Sigmoid colon (tissue), 7 donors: ENCODE measurements around the gene MYO1G. TPM values are rescaled to one million over a fixed set of nuclear protein-coding genes. Genes with fewer than 3 reads are reported as not detected.

ENCODE experiments used
- DNase-seq: peaks from one replicate; pipeline ENCODE4 v3.0.0-alpha.2; 2019
- H3K27ac ChIP-seq, 4 donors: fragments of 200-600 bp; sonication (generic); one replicate each; pipeline ENCODE4 v1.5.1; 2016 to 2019; ENCODE audit warnings: mild to moderate bottlenecking in 1 of 4
- H3K27me3 ChIP-seq, 3 donors: fragments of 200-600 bp; sonication (generic); one replicate each; pipeline ENCODE4 v1.5.1; 2019; ENCODE audit warnings: mild to moderate bottlenecking in 1 of 3
- H3K36me3 ChIP-seq, 4 donors: fragments of 200-600 bp; sonication (generic); one replicate each; pipeline ENCODE4 v1.5.1; 2016 to 2019
- H3K4me1 ChIP-seq, 4 donors: fragments of 200-600 bp; sonication (generic); one replicate each; pipeline ENCODE4 v1.5.1; 2017 to 2019
- H3K4me3 ChIP-seq, 4 donors: fragments of 200-600 bp; sonication (generic); one replicate each; pipeline ENCODE4 v1.5.1; 2017 to 2019; ENCODE audit warnings: mild to moderate bottlenecking in 2 of 4, moderate library complexity in 1 of 4
- H3K9me3 ChIP-seq, 4 donors: fragments of 200-600 bp in 3 of 4; sonication (generic) in 3 of 4; one replicate each; pipeline versions ENCODE4 v1.5.1 to v1.6.1; 2013 to 2019
- EP300 ChIP-seq, 4 donors: sonication (generic); formaldehyde crosslinking; IDR thresholded peaks; one replicate each; pipeline ENCODE4 v1.6.1; 2017; ENCODE audit warnings: antibody characterized with exemption in 4 of 4
- POLR2A ChIP-seq, 2 donors: fragments of 450-650 bp; IDR thresholded peaks; one replicate each; pipeline ENCODE4 v1.6.1; 2016; ENCODE audit warnings: antibody characterized with exemption in 2 of 2, mild to moderate bottlenecking in 2 of 2, moderate library complexity in 2 of 2
- POLR2AphosphoS5 ChIP-seq, 4 donors: sonication (generic); formaldehyde crosslinking; IDR thresholded peaks; one replicate each; pipeline ENCODE4 v1.6.1; 2017; ENCODE audit warnings: antibody characterized with exemption in 4 of 4
- WGBS, 2 donors: extraction: QIAGEN DNeasy Blood & Tissue Kit; methylation state at CpG; one replicate each; pipeline ENCODE4 v1.1.7; 2013; 5-methylcytosine and 5-hydroxymethylcytosine counted together
- intact Hi-C: fragments of 100-400 bp; cut with DNase I; formaldehyde crosslinking; loops from one replicate; pipeline ENCODE4 v1.15.1; 2023
- polyA plus RNA-seq, 3 donors: library from polyadenylated mRNA; stranded (reverse); fragments of 200-250 nt; gene quantifications; one replicate each; pipeline ENCODE4 v1.2.3, GENCODE V29; 2013
- total RNA-seq, 4 donors: library from RNA; depleted of rRNA; stranded (reverse); fragments of >200 nt; gene quantifications; one replicate each; pipeline ENCODE4 v1.1.0, GENCODE V29; 2016
- TF ChIP-seq, protein P1 (sequence below), 4 experiments: fragments of 450-650 bp in 3 of 4; fragments of 200-600 bp in 1 of 4; IDR thresholded peaks; one replicate each; pipeline ENCODE4 v1.5.1; 2016 to 2019; ENCODE audit warnings: antibody characterized with exemption in 4 of 4, mild to moderate bottlenecking in 3 of 4, moderate library complexity in 2 of 4
- donor health status: healthy with polysubstance abuse.
- donor health status: Bipolar disorder and iron deficiency.
- donor health status: healthy.

The MYO1G gene
- total and polyA plus RNA-seq, 7 donors, result 1.1 to 19.5 (median 2.4) TPM

DNA sequence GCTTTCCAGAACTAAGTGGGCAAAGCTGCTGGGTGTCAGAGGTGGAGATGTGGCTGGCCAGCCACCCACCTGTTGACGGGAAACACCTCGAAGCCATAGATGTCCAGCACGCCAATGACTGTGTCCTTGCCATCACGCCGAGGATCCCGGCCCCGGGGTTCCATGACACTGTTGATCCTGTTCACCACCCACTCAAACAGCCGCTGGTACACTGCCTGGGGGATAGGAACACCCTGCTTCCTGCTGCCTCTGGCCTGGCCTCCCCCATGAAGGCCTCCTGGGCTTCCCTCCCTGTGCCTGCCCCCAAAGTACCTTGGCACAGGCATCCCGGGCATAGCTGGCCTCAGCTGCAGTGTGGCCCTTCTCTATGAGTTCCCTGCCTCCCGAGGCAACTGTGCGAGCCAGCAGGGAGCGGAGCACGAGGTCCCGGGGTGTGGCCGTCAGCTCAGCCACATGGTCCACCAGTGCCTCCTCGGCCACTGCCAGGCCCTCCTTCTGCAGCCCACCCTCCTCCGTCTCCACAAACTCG, 8.2 kb downstream of the MYO1G start:
- DNase-seq, result peak; percentile 52
- no peaks in the 10 kb centered on the region for H3K4me1 ChIP-seq
- no peak overlapping the region for H3K4me3 ChIP-seq
- WGBS, 2 donors, result 92 to 93% methylated on average over 18 of the region's 18 CpGs
- TF ChIP-seq POLR2AphosphoS5 (IDR thresholded peaks at IDR 0.05), result no peak
- TF ChIP-seq EP300 (IDR thresholded peaks at IDR 0.05), result no peak
- TF ChIP-seq POLR2A (IDR thresholded peaks at IDR 0.05), result no peak
- TF ChIP-seq, protein P1, sequence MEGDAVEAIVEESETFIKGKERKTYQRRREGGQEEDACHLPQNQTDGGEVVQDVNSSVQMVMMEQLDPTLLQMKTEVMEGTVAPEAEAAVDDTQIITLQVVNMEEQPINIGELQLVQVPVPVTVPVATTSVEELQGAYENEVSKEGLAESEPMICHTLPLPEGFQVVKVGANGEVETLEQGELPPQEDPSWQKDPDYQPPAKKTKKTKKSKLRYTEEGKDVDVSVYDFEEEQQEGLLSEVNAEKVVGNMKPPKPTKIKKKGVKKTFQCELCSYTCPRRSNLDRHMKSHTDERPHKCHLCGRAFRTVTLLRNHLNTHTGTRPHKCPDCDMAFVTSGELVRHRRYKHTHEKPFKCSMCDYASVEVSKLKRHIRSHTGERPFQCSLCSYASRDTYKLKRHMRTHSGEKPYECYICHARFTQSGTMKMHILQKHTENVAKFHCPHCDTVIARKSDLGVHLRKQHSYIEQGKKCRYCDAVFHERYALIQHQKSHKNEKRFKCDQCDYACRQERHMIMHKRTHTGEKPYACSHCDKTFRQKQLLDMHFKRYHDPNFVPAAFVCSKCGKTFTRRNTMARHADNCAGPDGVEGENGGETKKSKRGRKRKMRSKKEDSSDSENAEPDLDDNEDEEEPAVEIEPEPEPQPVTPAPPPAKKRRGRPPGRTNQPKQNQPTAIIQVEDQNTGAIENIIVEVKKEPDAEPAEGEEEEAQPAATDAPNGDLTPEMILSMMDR (IDR thresholded peaks at IDR 0.05), result no peak
- intact Hi-C loops, result no loop called here
- no peaks in the 10 kb centered on the region for H3K27me3 ChIP-seq
- H3K9me3 ChIP-seq, result no peaks in the 10 kb centered on the region
- no peak overlapping the region for H3K27ac ChIP-seq
- H3K36me3 ChIP-seq, result no peaks in the 10 kb centered on the region

- Histone ChIP-seq H3K4me3 (no peak overlapping the region), H3K4me1 (no peaks in the 10 kb centered on the region), H3K27ac (no peak overlapping the region), H3K36me3 (no peaks in the 10 kb centered on the region), H3K27me3 (no peaks in the 10 kb centered on the region), H3K9me3 (no peaks in the 10 kb centered on the region)
- intact Hi-C loops, result no loop called here
- DNase-seq, result peak; percentile 49
- TF ChIP-seq POLR2AphosphoS5 (IDR thresholded peaks at IDR 0.05), result no peak
- TF ChIP-seq, protein P1 (IDR thresholded peaks at IDR 0.05), result no peak
- no peak for TF ChIP-seq EP300 (IDR thresholded peaks at IDR 0.05)
- no peak for TF ChIP-seq POLR2A (IDR thresholded peaks at IDR 0.05)
- WGBS, 2 donors, result 55 to 78% methylated on average over 21 of the region's 21 CpGs
Observed at GRCh38 chr7:44969701-44970522, 8.9 kb downstream of the MYO1G start.

DNA sequence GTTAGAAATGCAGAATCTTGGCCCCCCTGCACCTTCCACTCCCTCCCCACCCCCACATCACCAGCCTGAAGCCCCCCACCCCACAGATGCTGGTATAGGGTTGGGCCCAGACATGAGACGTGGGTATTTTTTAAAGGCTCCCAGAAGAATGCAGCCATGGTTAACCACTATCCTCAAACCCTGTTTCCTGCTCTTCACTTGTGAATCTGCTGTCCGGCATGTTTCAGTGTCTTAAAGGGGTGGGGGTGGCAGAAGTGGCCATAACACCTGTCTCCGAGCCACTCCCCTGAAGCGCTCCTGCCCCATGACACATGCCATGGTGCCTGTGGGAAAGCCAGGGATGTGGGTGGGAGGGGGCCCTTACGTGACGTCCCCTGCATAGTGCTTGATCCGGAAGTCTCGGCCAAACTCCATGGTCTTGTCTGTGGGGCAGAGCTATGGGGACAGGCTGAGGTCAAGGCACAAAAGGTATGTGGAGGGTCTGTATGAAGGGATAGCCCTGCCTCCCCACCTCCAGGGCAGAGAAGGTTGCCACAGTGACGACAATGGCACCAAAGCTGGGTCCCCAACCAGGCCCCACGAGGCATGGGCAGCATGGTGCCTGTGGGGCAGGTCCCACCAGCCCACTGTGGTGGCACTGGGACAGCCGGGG, 9.6 kb downstream of the MYO1G start:
- no peak overlapping the region for H3K4me3 ChIP-seq
- no peaks in the 10 kb centered on the region for H3K27me3 ChIP-seq
- DNase-seq, result peak; percentile 44
- no peaks in the 10 kb centered on the region for H3K36me3 ChIP-seq
- no peak for TF ChIP-seq EP300 (IDR thresholded peaks at IDR 0.05)
- TF ChIP-seq, protein P1 (IDR thresholded peaks at IDR 0.05), result no peak
- no peak for TF ChIP-seq POLR2A (IDR thresholded peaks at IDR 0.05)
- no peak for TF ChIP-seq POLR2AphosphoS5 (IDR thresholded peaks at IDR 0.05)
- H3K4me1 ChIP-seq, result no peaks in the 10 kb centered on the region
- WGBS, 2 donors, result 93 to 95% methylated on average over 11 of the region's 11 CpGs
- no peak overlapping the region for H3K27ac ChIP-seq
- no peaks in the 10 kb centered on the region for H3K9me3 ChIP-seq
- intact Hi-C loops, result no loop called here

DNA sequence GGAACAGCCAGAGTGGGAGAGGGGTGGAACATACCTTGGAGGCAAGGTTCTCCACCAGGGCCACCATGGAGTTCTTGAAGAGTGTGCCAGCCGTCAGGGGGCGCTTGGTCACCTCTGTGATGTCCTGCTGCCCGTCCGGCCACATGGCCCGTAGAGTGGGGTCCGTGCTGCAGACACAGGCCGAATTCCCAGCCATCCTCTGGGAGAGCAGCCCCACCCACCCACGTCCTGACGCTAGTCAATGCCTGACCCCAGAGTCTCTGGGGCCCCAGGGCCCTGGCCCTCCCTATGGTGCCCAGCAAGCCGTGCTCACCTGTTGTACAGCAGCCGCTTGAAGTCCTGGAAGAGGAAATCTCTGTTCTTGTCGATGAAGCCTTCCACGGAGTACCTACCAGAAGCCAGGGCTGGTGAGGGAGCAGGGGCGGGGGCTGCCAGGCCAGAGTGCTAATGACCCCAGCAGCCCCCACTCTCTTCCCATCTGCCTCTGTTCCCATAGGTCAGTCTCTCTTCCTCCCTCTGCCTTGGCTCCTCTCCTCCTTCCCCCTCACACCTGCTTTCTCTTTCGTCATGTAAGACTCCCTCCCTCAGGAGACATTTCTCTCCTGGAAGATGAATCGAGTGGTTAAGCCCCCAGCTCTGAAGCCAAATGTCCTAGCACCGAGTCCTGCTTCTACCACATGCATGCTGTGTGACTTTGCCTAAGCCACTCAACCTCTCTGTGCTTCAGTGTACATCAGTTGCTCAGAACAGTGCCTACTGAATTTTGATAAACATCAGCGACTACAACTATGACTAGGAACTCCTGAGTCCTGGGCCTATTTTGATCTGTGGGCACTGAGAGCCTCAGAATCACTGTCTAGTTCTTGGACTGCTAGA, 11.0 kb downstream of the MYO1G start:
- Histone ChIP-seq H3K27me3 (peaks cover 0 to 6% (median 0%) of the 10 kb centered on the region in 3 donors), H3K9me3 (no peaks in the 10 kb centered on the region), H3K4me3 (no peak overlapping the region), H3K27ac (no peak overlapping the region), H3K4me1 (peaks cover 0 to 6% (median 4%) of the 10 kb centered on the region in 4 donors), H3K36me3 (no peaks in the 10 kb centered on the region)
- WGBS, 2 donors, result 90 to 92% methylated on average over 18 of the region's 18 CpGs
- TF ChIP-seq EP300 (IDR thresholded peaks at IDR 0.05), result no peak
- no peak for TF ChIP-seq POLR2A (IDR thresholded peaks at IDR 0.05)
- TF ChIP-seq, protein P1 (IDR thresholded peaks at IDR 0.05), result no peak
- TF ChIP-seq POLR2AphosphoS5 (IDR thresholded peaks at IDR 0.05), result no peak
- peak; percentile 63 for DNase-seq
- intact Hi-C loops, result loop anchor here (2.0 kb wide), 1 partner anchor 169 kb away; no protein-coding TSS in a partner anchor
